Neuronal stem cell (in vitro differentiated cells): ENCODE results near the gene KRTAP19-5.

Experiments used
- DNase-seq: peaks from one replicate; pipeline ENCODE4 v3.0.0-alpha.2; 2013; ENCODE audit warnings: low spot score
- H2AFZ ChIP-seq: one replicate; pipeline ENCODE4 v1.6.1; 2013; ENCODE audit warnings: mild to moderate bottlenecking, low read length, inconsistent platforms
- H2AK5ac ChIP-seq: 2 replicates; pipeline ENCODE4 v1.6.1; 2013; ENCODE audit warnings: low read depth, mild to moderate bottlenecking, inconsistent platforms, low read length, moderate library complexity, mixed read lengths
- H2BK120ac ChIP-seq: 2 replicates; pipeline ENCODE4 v1.6.1; 2013; ENCODE audit warnings: low read depth, mild to moderate bottlenecking, inconsistent platforms, low read length, moderate library complexity, mixed read lengths
- H2BK12ac ChIP-seq: one replicate; pipeline ENCODE4 v1.6.1; 2013; ENCODE audit warnings: low read length, inconsistent platforms
- H2BK15ac ChIP-seq: 2 replicates; pipeline ENCODE4 v1.6.1; 2013; ENCODE audit warnings: mild to moderate bottlenecking, low read length, inconsistent platforms, mixed read lengths
- H2BK5ac ChIP-seq: one replicate; pipeline ENCODE4 v1.6.1; 2013; ENCODE audit warnings: inconsistent platforms, mild to moderate bottlenecking, low read length, moderate library complexity
- H3K14ac ChIP-seq: one replicate; pipeline ENCODE4 v1.6.1; 2013; ENCODE audit warnings: low read length, inconsistent platforms
- H3K18ac ChIP-seq: 2 replicates; pipeline ENCODE4 v1.6.1; 2013; ENCODE audit warnings: low read length, inconsistent platforms
- H3K23ac ChIP-seq: 2 replicates; pipeline ENCODE4 v1.6.1; 2013; ENCODE audit warnings: low read depth, mild to moderate bottlenecking, mixed read lengths, low read length, inconsistent platforms; ENCODE audit not compliant: poor library complexity
- H3K27ac ChIP-seq: replicated peaks from 3 replicates; pipeline ENCODE4 v1.5.1; 2013; ENCODE audit warnings: low read length, inconsistent platforms
- H3K27me3 ChIP-seq, 3 experiments: 2 replicates each; pipeline ENCODE4 v1.6.1; 2013; ENCODE audit warnings: low read length in 3 of 3, mild to moderate bottlenecking in 2 of 3, inconsistent platforms in 1 of 3, low read depth in 1 of 3, mixed read lengths in 1 of 3, moderate library complexity in 1 of 3; ENCODE audit not compliant: control insufficient read depth in 3 of 3, insufficient read depth in 3 of 3
- H3K36me3 ChIP-seq, 2 donors: replicated peaks in 1 of 2; 2 replicates each; pipeline ENCODE4 v1.6.1; 2013; ENCODE audit warnings: low read length in 2 of 2; ENCODE audit not compliant: control insufficient read depth in 2 of 2, insufficient read depth in 2 of 2
- H3K4ac ChIP-seq: 2 replicates; pipeline ENCODE4 v1.6.1; 2013; ENCODE audit warnings: inconsistent platforms, mild to moderate bottlenecking, low read length, moderate library complexity
- H3K4me1 ChIP-seq, 2 donors: 1 replicate in 1 of 2; 2 replicates in 1 of 2; pipeline ENCODE4 v1.6.1; 2013; ENCODE audit warnings: low read length in 2 of 2, low read depth in 1 of 2; ENCODE audit not compliant: control insufficient read depth in 2 of 2, insufficient read depth in 1 of 2
- H3K4me2 ChIP-seq: one replicate; pipeline ENCODE4 v1.6.1; 2013; ENCODE audit warnings: mild to moderate bottlenecking, low read length, inconsistent platforms; ENCODE audit not compliant: insufficient read depth, poor library complexity, severe bottlenecking
- H3K4me3 ChIP-seq, 2 donors: 2 replicates each; pipeline ENCODE4 v1.5.1; 2013; ENCODE audit warnings: low read length in 2 of 2, mild to moderate bottlenecking in 2 of 2, inconsistent platforms in 1 of 2, moderate library complexity in 1 of 2
- H3K79me1 ChIP-seq: one replicate; pipeline ENCODE4 v1.6.1; 2013; ENCODE audit warnings: low read depth, mild to moderate bottlenecking, inconsistent platforms, low read length, moderate library complexity
- H3K9ac ChIP-seq: one replicate; pipeline ENCODE4 v1.6.1; 2013; ENCODE audit warnings: mild to moderate bottlenecking, low read depth, low read length, inconsistent platforms; ENCODE audit not compliant: poor library complexity
- H3K9me3 ChIP-seq, 2 donors: replicated peaks in 1 of 2; 2 replicates each; pipeline versions ENCODE3 to v1.6.1; 2013; ENCODE audit warnings: low read length in 2 of 2, mild to moderate bottlenecking in 2 of 2, inconsistent platforms in 1 of 2, low read depth in 1 of 2, mixed read lengths in 1 of 2, moderate library complexity in 1 of 2; ENCODE audit not compliant: control insufficient read depth in 2 of 2, insufficient read depth in 1 of 2
- H4K8ac ChIP-seq: one replicate; pipeline ENCODE4 v1.6.1; 2013; ENCODE audit warnings: low read depth, mild to moderate bottlenecking, inconsistent platforms, low read length, moderate library complexity
- H4K91ac ChIP-seq: one replicate; pipeline ENCODE4 v1.6.1; 2013; ENCODE audit warnings: low read length, low read depth, mild to moderate bottlenecking, inconsistent platforms; ENCODE audit not compliant: poor library complexity
- WGBS, 2 donors: extraction: QIAGEN DNeasy Blood & Tissue Kit; methylation state at CpG; one replicate each; pipeline ENCODE4 v1.1.7; 2013; ENCODE audit warnings: missing lambda C conversion rate in 2 of 2, mixed read lengths in 1 of 2; ENCODE audit not compliant: insufficient read length in 2 of 2, insufficient replicate concordance in 1 of 2; ENCODE audit errors: extremely low coverage in 2 of 2; 5-methylcytosine and 5-hydroxymethylcytosine counted together

The KRTAP19-5 gene

GRCh38 chr21:30486180-30486579, 15.8 kb downstream of the KRTAP19-5 start:
- H3K4ac ChIP-seq, result no peak overlapping the region
- H3K9ac ChIP-seq, result no peak overlapping the region
- H3K27me3 ChIP-seq, result no peaks in the 10 kb centered on the region
- WGBS, 2 donors, result no CpG with 5 or more reads among the region's 2 CpGs
- H3K79me1 ChIP-seq, result no peaks in the 10 kb centered on the region
- no peak overlapping the region for H2AK5ac ChIP-seq
- no peak overlapping the region for H3K18ac ChIP-seq
- H2AFZ ChIP-seq, result no peak overlapping the region
- H3K4me2 ChIP-seq, result no peak overlapping the region
- H3K9me3 ChIP-seq, result peaks cover 0 to 1% of the 10 kb centered on the region in 2 donors
- no peak overlapping the region for H2BK15ac ChIP-seq
- no peak overlapping the region for H2BK120ac ChIP-seq
- no peaks in the 10 kb centered on the region for H3K36me3 ChIP-seq
- peak overlapping the region in 1 of 2 donors; percentile 63 for H3K4me3 ChIP-seq
- no peak overlapping the region for H3K14ac ChIP-seq
- no peak overlapping the region for H2BK5ac ChIP-seq
- no peak overlapping the region for H3K23ac ChIP-seq
- no peak overlapping the region for H4K8ac ChIP-seq
- H2BK12ac ChIP-seq, result no peak overlapping the region
- no peak for DNase-seq
- no peak overlapping the region for H3K27ac ChIP-seq
- no peak overlapping the region for H4K91ac ChIP-seq
- H3K4me1 ChIP-seq, result no peaks in the 10 kb centered on the region

GRCh38 chr21:30482130-30482529, 19.8 kb downstream of the KRTAP19-5 start:
- no peak overlapping the region for H3K9ac ChIP-seq
- H2AK5ac ChIP-seq, result no peak overlapping the region
- no peaks in the 10 kb centered on the region for H3K36me3 ChIP-seq
- H3K27ac ChIP-seq, result no peak overlapping the region
- H3K27me3 ChIP-seq, result no peaks in the 10 kb centered on the region
- H2BK120ac ChIP-seq, result no peak overlapping the region
- H3K18ac ChIP-seq, result no peak overlapping the region
- no peak overlapping the region for H3K4me3 ChIP-seq
- no peaks in the 10 kb centered on the region for H3K4me1 ChIP-seq
- H3K4ac ChIP-seq, result no peak overlapping the region
- H3K14ac ChIP-seq, result no peak overlapping the region
- DNase-seq, result no peak
- no peaks in the 10 kb centered on the region for H3K79me1 ChIP-seq
- WGBS, 2 donors, result no CpG with 5 or more reads among the region's 2 CpGs
- H4K91ac ChIP-seq, result no peak overlapping the region
- no peak overlapping the region for H2BK5ac ChIP-seq
- no peak overlapping the region for H2BK12ac ChIP-seq
- H3K23ac ChIP-seq, result no peak overlapping the region
- H3K9me3 ChIP-seq, result peaks cover 0 to 1% of the 10 kb centered on the region in 2 donors
- H2BK15ac ChIP-seq, result no peak overlapping the region
- H2AFZ ChIP-seq, result no peak overlapping the region
- no peak overlapping the region for H3K4me2 ChIP-seq
- H4K8ac ChIP-seq, result no peak overlapping the region

- no peak within 1 kb of the TSS for H3K4me3 ChIP-seq
- H3K27me3 ChIP-seq, result no peaks in the 10 kb centered on the region
- no peak within 1 kb of the TSS for H2BK15ac ChIP-seq
- H3K9ac ChIP-seq, result no peak within 1 kb of the TSS
- H2AFZ ChIP-seq, result no peak within 1 kb of the TSS
- no peak within 1 kb of the TSS for H3K27ac ChIP-seq
- H3K14ac ChIP-seq, result no peak within 1 kb of the TSS
- H3K4me2 ChIP-seq, result no peak within 1 kb of the TSS
- no peak within 1 kb of the TSS for H2AK5ac ChIP-seq
- no peak within 1 kb of the TSS for H3K4ac ChIP-seq
- H2BK120ac ChIP-seq, result no peak within 1 kb of the TSS
- H2BK5ac ChIP-seq, result no peak within 1 kb of the TSS
- no peak within 1 kb of the TSS for H3K18ac ChIP-seq
- H2BK12ac ChIP-seq, result no peak within 1 kb of the TSS
- H3K23ac ChIP-seq, result no peak within 1 kb of the TSS
- no peak for DNase-seq
- H3K4me1 ChIP-seq, result no peaks in the 10 kb centered on the region
- H3K9me3 ChIP-seq, result no peaks in the 10 kb centered on the region
- no peak within 1 kb of the TSS for H4K8ac ChIP-seq
- no peak within 1 kb of the TSS for H4K91ac ChIP-seq
- no peaks in the 10 kb centered on the region for H3K36me3 ChIP-seq
- no peaks in the 10 kb centered on the region for H3K79me1 ChIP-seq
- no CpG with 5 or more reads among the region's 7 CpGs for WGBS, 2 donors
Observed at GRCh38 chr21:30480145-30480544, 21.8 kb downstream of the KRTAP19-5 start, which contains the start of gene KRTAP19-1. Gene KRTAP19-1 (minus strand): TSS chr21:30480367. CDS start chr21:30480317, 50 bp downstream.

GRCh38 chr21:30479259-30479658, 22.7 kb downstream of the KRTAP19-5 start:
- Histone ChIP-seq H3K14ac (no peak overlapping the region), H3K9ac (no peak overlapping the region), H3K27me3 (no peaks in the 10 kb centered on the region), H3K18ac (no peak overlapping the region), H3K4me3 (no peak overlapping the region), H4K91ac (no peak overlapping the region), H3K23ac (no peak overlapping the region), H3K4ac (no peak overlapping the region), H3K27ac (no peak overlapping the region), H3K4me1 (no peaks in the 10 kb centered on the region), H2BK120ac (no peak overlapping the region), H2AFZ (no peak overlapping the region), H3K9me3 (no peaks in the 10 kb centered on the region), H2BK5ac (no peak overlapping the region), H3K36me3 (no peaks in the 10 kb centered on the region), H3K79me1 (no peaks in the 10 kb centered on the region), H2AK5ac (no peak overlapping the region), H2BK12ac (no peak overlapping the region), H4K8ac (no peak overlapping the region), H3K4me2 (no peak overlapping the region), H2BK15ac (no peak overlapping the region)
- WGBS, 2 donors, result no CpG with 5 or more reads among the region's 4 CpGs
- DNase-seq, result no peak
